ENCODE data around the gene ADGRG3.

ADGRG3 gene

DNA sequence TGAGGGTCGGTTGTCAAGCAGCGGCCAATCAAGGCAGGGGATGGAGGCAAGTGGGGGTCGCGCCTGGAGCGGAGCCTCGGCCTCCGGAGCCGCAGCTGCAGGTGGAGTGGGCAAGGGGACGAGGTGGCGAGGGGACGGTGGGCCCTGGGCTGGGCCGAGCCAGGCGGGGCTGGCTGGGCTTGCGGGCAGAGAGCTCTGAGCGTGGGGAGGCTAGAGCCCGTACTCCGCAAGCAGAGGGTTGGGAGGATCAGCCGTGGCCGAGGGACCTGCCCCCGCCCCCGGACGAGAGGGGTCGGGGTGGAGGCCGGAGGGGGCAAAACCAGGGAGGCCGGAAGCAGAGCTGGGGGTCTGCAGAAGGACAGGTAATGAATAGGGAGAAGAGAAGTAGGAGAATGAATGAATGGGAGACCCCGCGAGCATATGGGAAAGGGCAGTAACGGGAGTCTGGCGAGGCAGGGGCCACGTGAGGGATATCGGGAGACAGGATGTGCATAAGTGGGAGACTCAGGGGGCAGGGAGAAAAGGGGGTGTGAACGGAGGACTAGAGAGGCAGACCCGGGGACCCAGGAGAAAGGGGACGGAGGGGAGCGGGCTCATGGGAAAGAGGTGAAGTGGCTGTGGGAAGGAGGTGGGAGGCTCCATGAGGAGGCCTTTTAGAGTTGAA is 67.8 kb downstream of the ADGRG3 start, which contains the start of gene KATNB1:
TSS of gene KATNB1 (plus strand) at position 16 of the 664 bp plus-strand sequence. CDS start 1,474 bp downstream, outside the sequence.
- H3K9ac ChIP-seq (ENCODE audit: low read length): peak within 1 kb of the TSS; percentile 82
- peak within 1 kb of the TSS; percentile 83 for H3K4me3 ChIP-seq (ENCODE audit: low read length)
- no peaks in the 10 kb centered on the region for H3K9me3 ChIP-seq (ENCODE audit: insufficient read depth, low read length)
- no peaks in the 10 kb centered on the region for H3K36me3 ChIP-seq (replicated peaks; ENCODE audit: low read depth, low read length)
- H3K27ac ChIP-seq (ENCODE audit: low read length): peak within 1 kb of the TSS; percentile 48
- no peaks in the 10 kb centered on the region for H3K27me3 ChIP-seq (ENCODE audit: low read depth, low read length)
- no peaks in the 10 kb centered on the region for H4K20me1 ChIP-seq (ENCODE audit: insufficient read depth, low read length)
- H3K4me2 ChIP-seq (ENCODE audit: low read length): peak within 1 kb of the TSS; percentile 96
- no peaks in the 10 kb centered on the region; the same call in 1 of the 2 replicates for H3K79me2 ChIP-seq (ENCODE audit: low read length)
- TF ChIP-seq, protein P1, sequence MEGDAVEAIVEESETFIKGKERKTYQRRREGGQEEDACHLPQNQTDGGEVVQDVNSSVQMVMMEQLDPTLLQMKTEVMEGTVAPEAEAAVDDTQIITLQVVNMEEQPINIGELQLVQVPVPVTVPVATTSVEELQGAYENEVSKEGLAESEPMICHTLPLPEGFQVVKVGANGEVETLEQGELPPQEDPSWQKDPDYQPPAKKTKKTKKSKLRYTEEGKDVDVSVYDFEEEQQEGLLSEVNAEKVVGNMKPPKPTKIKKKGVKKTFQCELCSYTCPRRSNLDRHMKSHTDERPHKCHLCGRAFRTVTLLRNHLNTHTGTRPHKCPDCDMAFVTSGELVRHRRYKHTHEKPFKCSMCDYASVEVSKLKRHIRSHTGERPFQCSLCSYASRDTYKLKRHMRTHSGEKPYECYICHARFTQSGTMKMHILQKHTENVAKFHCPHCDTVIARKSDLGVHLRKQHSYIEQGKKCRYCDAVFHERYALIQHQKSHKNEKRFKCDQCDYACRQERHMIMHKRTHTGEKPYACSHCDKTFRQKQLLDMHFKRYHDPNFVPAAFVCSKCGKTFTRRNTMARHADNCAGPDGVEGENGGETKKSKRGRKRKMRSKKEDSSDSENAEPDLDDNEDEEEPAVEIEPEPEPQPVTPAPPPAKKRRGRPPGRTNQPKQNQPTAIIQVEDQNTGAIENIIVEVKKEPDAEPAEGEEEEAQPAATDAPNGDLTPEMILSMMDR (IDR thresholded peaks at IDR 0.05; ENCODE audit: low read depth, low read length): no peak
- no peak for TF ChIP-seq EZH2phosphoT487 (IDR thresholded peaks at IDR 0.05; ENCODE audit: low read depth)
- peak within 1 kb of the TSS; percentile 82 for H2AFZ ChIP-seq (ENCODE audit: low read depth, low read length)
- H3K4me1 ChIP-seq (ENCODE audit: low read length): peaks cover 9% of the 10 kb centered on the region; the same call in 1 of the 2 replicates

DNA sequence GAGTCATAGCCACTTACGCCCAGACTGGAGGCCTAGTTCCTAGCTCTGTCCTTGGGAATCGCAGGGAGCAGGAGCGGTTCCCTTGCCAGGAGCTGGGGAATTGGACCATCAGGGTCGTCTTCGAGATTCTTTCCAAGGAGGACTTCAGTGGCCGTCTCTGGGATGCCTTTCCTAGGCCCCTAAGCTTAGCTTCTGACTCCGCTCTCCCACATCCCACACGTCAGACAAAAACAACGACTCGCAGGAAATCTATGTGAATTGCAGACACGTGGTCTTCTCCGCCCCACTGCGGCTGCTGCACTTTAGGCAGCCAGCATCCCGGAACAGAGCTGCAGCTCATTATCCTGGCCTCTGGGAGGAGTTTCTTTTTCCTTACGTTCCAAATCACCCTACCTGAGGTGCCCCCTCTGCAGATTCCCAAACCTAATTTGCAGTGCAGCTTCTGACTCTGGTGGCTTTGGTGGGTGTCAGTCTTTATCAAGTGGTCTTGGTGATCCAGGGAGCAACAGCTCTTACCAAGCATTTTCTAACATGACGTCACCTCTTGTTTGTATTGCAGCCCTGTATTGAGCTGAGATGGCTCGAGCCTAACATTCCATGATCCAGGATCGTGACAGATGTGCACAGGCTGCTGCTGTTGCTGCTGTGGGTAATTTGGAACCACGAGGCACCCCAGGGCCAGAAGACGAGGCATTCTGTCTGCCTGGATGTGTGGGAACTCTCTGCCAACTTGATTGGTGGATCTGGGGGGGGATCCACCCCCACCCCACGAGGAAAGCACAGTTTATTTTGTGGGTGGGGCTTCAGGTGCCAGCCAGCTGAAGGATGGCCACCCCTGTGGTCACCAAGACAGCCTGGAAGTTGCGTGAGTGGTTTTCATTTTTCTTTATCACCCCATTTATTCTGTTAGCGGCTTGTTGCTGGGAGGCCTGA is 68.6 kb downstream of the ADGRG3 start:
- Histone ChIP-seq H4K20me1 (ENCODE audit: insufficient read depth, low read length) (no peaks in the 10 kb centered on the region), H3K79me2 (ENCODE audit: low read length) (no peaks in the 10 kb centered on the region; the same call in 1 of the 2 replicates), H3K4me3 (ENCODE audit: low read length) (peak overlapping the region; percentile 83), H3K9me3 (ENCODE audit: insufficient read depth, low read length) (no peaks in the 10 kb centered on the region), H3K36me3 (replicated peaks; ENCODE audit: low read depth, low read length) (no peaks in the 10 kb centered on the region), H3K27me3 (ENCODE audit: low read depth, low read length) (no peaks in the 10 kb centered on the region), H3K9ac (ENCODE audit: low read length) (peak overlapping the region; percentile 65; the same call in 1 of the 2 replicates), H3K27ac (ENCODE audit: low read length) (no peak overlapping the region), H2AFZ (ENCODE audit: low read depth, low read length) (no peak overlapping the region), H3K4me1 (ENCODE audit: low read length) (peaks cover 9% of the 10 kb centered on the region; the same call in 1 of the 2 replicates), H3K4me2 (ENCODE audit: low read length) (peak overlapping the region; percentile 96)
- TF ChIP-seq, protein P1 (IDR thresholded peaks at IDR 0.05; ENCODE audit: low read depth, low read length): no peak

DNA sequence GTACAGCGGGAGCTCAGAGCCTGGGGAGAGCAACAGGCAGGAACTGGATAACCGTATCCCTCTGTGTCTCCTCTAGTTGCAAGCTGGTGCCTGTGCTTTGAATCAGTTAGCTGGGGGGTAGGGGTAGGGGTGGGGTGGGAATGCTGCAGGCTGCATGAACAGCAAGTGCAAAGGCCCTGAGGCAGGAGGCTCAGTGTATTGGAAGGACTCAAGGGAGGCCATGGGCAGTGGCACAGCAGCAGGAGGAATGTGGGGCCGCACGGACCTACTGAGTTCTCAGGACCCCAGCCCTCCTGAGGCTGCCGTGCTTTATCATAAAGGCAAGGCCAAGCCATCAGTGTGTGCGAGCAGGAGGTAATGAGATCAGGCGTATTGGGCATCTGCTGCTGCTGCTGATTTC is 70.7 kb downstream of the ADGRG3 start:
- Histone ChIP-seq H3K27ac (ENCODE audit: low read length) (no peak overlapping the region), H3K9me3 (ENCODE audit: insufficient read depth, low read length) (no peaks in the 10 kb centered on the region), H3K9ac (ENCODE audit: low read length) (no peak overlapping the region), H3K4me3 (ENCODE audit: low read length) (no peak overlapping the region), H3K4me1 (ENCODE audit: low read length) (peaks cover 9% of the 10 kb centered on the region; the same call in 1 of the 2 replicates), H3K79me2 (ENCODE audit: low read length) (no peaks in the 10 kb centered on the region; the same call in 1 of the 2 replicates), H3K27me3 (ENCODE audit: low read depth, low read length) (no peaks in the 10 kb centered on the region), H3K4me2 (ENCODE audit: low read length) (no peak overlapping the region), H3K36me3 (replicated peaks; ENCODE audit: low read depth, low read length) (no peaks in the 10 kb centered on the region), H4K20me1 (ENCODE audit: insufficient read depth, low read length) (no peaks in the 10 kb centered on the region), H2AFZ (ENCODE audit: low read depth, low read length) (no peak overlapping the region)
- TF ChIP-seq, protein P1 (IDR thresholded peaks at IDR 0.05; ENCODE audit: low read depth, low read length): no peak
- no peak for TF ChIP-seq EZH2phosphoT487 (IDR thresholded peaks at IDR 0.05; ENCODE audit: low read depth)
